Mucosa of rectum (tissue), 2 donors: ENCODE data around the gene PSKH1.

Experiments used
- H3K27ac ChIP-seq, 2 donors: one replicate each; pipeline ENCODE4 v1.7.0; 2013; ENCODE audit warnings: inconsistent platforms in 2 of 2, low read depth in 2 of 2, low read length in 2 of 2
- H3K27me3 ChIP-seq, 2 donors: one replicate each; pipeline ENCODE4 v1.7.0; 2013; ENCODE audit warnings: low read length in 2 of 2; ENCODE audit not compliant: control insufficient read depth in 2 of 2, insufficient read depth in 2 of 2
- H3K36me3 ChIP-seq, 2 donors: one replicate each; pipeline ENCODE4 v1.7.0; 2013; ENCODE audit warnings: low read length in 2 of 2; ENCODE audit not compliant: control insufficient read depth in 2 of 2, insufficient read depth in 2 of 2
- H3K4me1 ChIP-seq, 2 donors: one replicate each; pipeline ENCODE4 v1.7.0; 2013; ENCODE audit warnings: low read length in 2 of 2, mild to moderate bottlenecking in 1 of 2; ENCODE audit not compliant: control insufficient read depth in 2 of 2, insufficient read depth in 2 of 2
- H3K4me3 ChIP-seq, 2 donors: one replicate each; pipeline ENCODE4 v1.7.0; 2013; ENCODE audit warnings: low read length in 2 of 2
- H3K9ac ChIP-seq, 2 donors: one replicate each; pipeline ENCODE4 v1.7.0; 2013; ENCODE audit warnings: low read length in 2 of 2, low read depth in 1 of 2, mild to moderate bottlenecking in 1 of 2
- H3K9me3 ChIP-seq, 2 donors: one replicate each; pipeline ENCODE4 v1.7.0; 2013; ENCODE audit warnings: low read length in 2 of 2; ENCODE audit not compliant: control insufficient read depth in 2 of 2
- donor health status: healthy.
- donor health status: Normal muscosa, but diverticular disease.

PSKH1 gene

GRCh38 chr16:67957622-67958021, 64.6 kb downstream of the PSKH1 start:
- peaks cover 7 to 15% of the 10 kb centered on the region in 2 donors for H3K4me1 ChIP-seq
- no peaks in the 10 kb centered on the region for H3K9me3 ChIP-seq
- no peak overlapping the region for H3K27ac ChIP-seq
- peaks cover 0 to 30% of the 10 kb centered on the region in 2 donors for H3K36me3 ChIP-seq
- H3K9ac ChIP-seq, result no peak overlapping the region
- no peak overlapping the region for H3K4me3 ChIP-seq
- no peaks in the 10 kb centered on the region for H3K27me3 ChIP-seq

- Histone ChIP-seq H3K9me3 (no peaks in the 10 kb centered on the region), H3K27me3 (no peaks in the 10 kb centered on the region), H3K27ac (peak overlapping the region; percentile 44 to 47), H3K4me3 (no peak overlapping the region), H3K9ac (no peak overlapping the region), H3K36me3 (peaks cover 0 to 28% of the 10 kb centered on the region in 2 donors), H3K4me1 (peaks cover 11 to 15% of the 10 kb centered on the region in 2 donors)
These were observed 66.7 kb downstream of the PSKH1 start for GRCh38 chr16:67959536-67960329.

GRCh38 chr16:67961551-67961957, 68.5 kb downstream of the PSKH1 start:
- Histone ChIP-seq H3K4me1 (peaks cover 15 to 23% of the 10 kb centered on the region in 2 donors), H3K9me3 (no peaks in the 10 kb centered on the region), H3K27ac (no peak overlapping the region), H3K36me3 (peaks cover 0 to 28% of the 10 kb centered on the region in 2 donors), H3K4me3 (no peak overlapping the region), H3K27me3 (no peaks in the 10 kb centered on the region), H3K9ac (no peak overlapping the region)

- H3K27ac ChIP-seq, result no peak overlapping the region
- H3K27me3 ChIP-seq, result no peaks in the 10 kb centered on the region
- peaks cover 0 to 28% of the 10 kb centered on the region in 2 donors for H3K36me3 ChIP-seq
- H3K9ac ChIP-seq, result peak overlapping the region in 1 of 2 donors; percentile 6
- H3K4me3 ChIP-seq, result no peak overlapping the region
- H3K9me3 ChIP-seq, result no peaks in the 10 kb centered on the region
- H3K4me1 ChIP-seq, result peaks cover 20 to 27% of the 10 kb centered on the region in 2 donors
These were observed 69.1 kb downstream of the PSKH1 start for GRCh38 chr16:67962135-67962534.

GRCh38 chr16:67963292-67963661, 70.2 kb downstream of the PSKH1 start:
- Histone ChIP-seq H3K9me3 (no peaks in the 10 kb centered on the region), H3K27me3 (peaks cover 0 to 2% of the 10 kb centered on the region in 2 donors), H3K4me1 (peaks cover 20 to 27% of the 10 kb centered on the region in 2 donors), H3K27ac (peak overlapping the region in 1 of 2 donors; percentile 4), H3K9ac (no peak overlapping the region), H3K4me3 (no peak overlapping the region), H3K36me3 (peaks cover 0 to 23% of the 10 kb centered on the region in 2 donors)

- Histone ChIP-seq H3K27me3 (peaks cover under 1 to 2% of the 10 kb centered on the region in 2 donors), H3K27ac (peak overlapping the region in 1 of 2 donors; percentile 4), H3K36me3 (peaks cover 0 to 18% of the 10 kb centered on the region in 2 donors), H3K4me1 (peaks cover 20 to 27% of the 10 kb centered on the region in 2 donors), H3K9me3 (no peaks in the 10 kb centered on the region), H3K9ac (no peak overlapping the region), H3K4me3 (no peak overlapping the region)
These were observed 70.7 kb downstream of the PSKH1 start for GRCh38 chr16:67963662-67964321.

GRCh38 chr16:67964477-67965131, 71.5 kb downstream of the PSKH1 start:
- no peaks in the 10 kb centered on the region for H3K9me3 ChIP-seq
- no peak overlapping the region for H3K4me3 ChIP-seq

GRCh38 chr16:67965668-67966548, 72.9 kb downstream of the PSKH1 start:
- H3K4me3 ChIP-seq, result peak overlapping the region in 1 of 2 donors; percentile 64
- H3K36me3 ChIP-seq, result peaks cover 0 to 15% of the 10 kb centered on the region in 2 donors
- H3K9ac ChIP-seq, result peak overlapping the region in 1 of 2 donors; percentile 2
- H3K27ac ChIP-seq, result peak overlapping the region in 1 of 2 donors; percentile 38
- H3K9me3 ChIP-seq, result no peaks in the 10 kb centered on the region
- H3K4me1 ChIP-seq, result peaks cover 16 to 32% of the 10 kb centered on the region in 2 donors
- H3K27me3 ChIP-seq, result peaks cover 2 to 4% of the 10 kb centered on the region in 2 donors

More at GRCh38 chr16:67964477-67965131, 71.5 kb downstream of the PSKH1 start:
- Histone ChIP-seq H3K27me3 (peaks cover 2 to 4% of the 10 kb centered on the region in 2 donors), H3K4me1 (peaks cover 19 to 32% of the 10 kb centered on the region in 2 donors), H3K27ac (no peak overlapping the region), H3K36me3 (peaks cover 0 to 18% of the 10 kb centered on the region in 2 donors), H3K9ac (no peak overlapping the region)

GRCh38 chr16:67966549-67967182, 73.6 kb downstream of the PSKH1 start:
- H3K27ac ChIP-seq, result peak overlapping the region in 1 of 2 donors; percentile 38
- peaks cover 2 to 4% of the 10 kb centered on the region in 2 donors for H3K27me3 ChIP-seq
- peaks cover 0 to 8% of the 10 kb centered on the region in 2 donors for H3K36me3 ChIP-seq
- peak overlapping the region; percentile 2 to 77 for H3K9ac ChIP-seq
- H3K9me3 ChIP-seq, result no peaks in the 10 kb centered on the region
- peaks cover 11 to 29% of the 10 kb centered on the region in 2 donors for H3K4me1 ChIP-seq
- H3K4me3 ChIP-seq, result peak overlapping the region; percentile 64 to 74
